AG04450 (cell line): ENCODE results near the gene RPL22L1. TPM values are rescaled to one million over a fixed set of nuclear protein-coding genes. Genes with fewer than 3 reads are reported as not detected.

Experiments
- CTCF ChIA-PET: fragments of 300-600, 350-600 bp; formaldehyde crosslinking; extraction: SDS; loops from one replicate; lab custom pipeline; 2022; ENCODE audit warnings: antibody characterized with exemption, inconsistent platforms; lab: Charles Lee
- POLR2A ChIA-PET: fragments of 350-600 bp; formaldehyde crosslinking; extraction: SDS; loops from one replicate; lab custom pipeline; 2021; ENCODE audit warnings: antibody characterized with exemption, inconsistent platforms; lab: Yijun Ruan, JAX
- DNase-seq: peaks from one replicate; pipeline ENCODE4 v3.0.0-alpha.2; 2011; ENCODE audit warnings: low read depth, low spot score
- H3K27ac ChIP-seq: one replicate; pipeline ENCODE4 v1.5.1; 2012; ENCODE audit warnings: low read depth, low read length, control low read depth
- H3K27me3 ChIP-seq: one replicate; pipeline ENCODE4 v1.6.0; 2012; ENCODE audit warnings: low read length; ENCODE audit not compliant: control insufficient read depth, insufficient read depth
- H3K4me3 ChIP-seq: 2 replicates; pipeline ENCODE4 v1.5.1; 2011; ENCODE audit warnings: mild to moderate bottlenecking, low read depth, low read length, control low read depth
- H3K9me3 ChIP-seq: 2 replicates; pipeline ENCODE4 v1.5.1; 2012; ENCODE audit warnings: low read length; ENCODE audit not compliant: control insufficient read depth, insufficient read depth
- CTCF ChIP-seq: IDR thresholded peaks from 2 replicates; pipeline ENCODE4 v1.5.1; 2011; ENCODE audit warnings: low read depth, low read length, control low read depth, inconsistent platforms
- polyA plus RNA-seq: library from polyadenylated mRNA; depleted of rRNA; stranded (reverse); fragments of >200 nt; gene quantifications from 2 replicates; pipeline ENCODE4 v1.2.3, GENCODE V29; 2011

Gene RPL22L1
- polyA plus RNA-seq, 1 experiment, result 171 TPM

DNA sequence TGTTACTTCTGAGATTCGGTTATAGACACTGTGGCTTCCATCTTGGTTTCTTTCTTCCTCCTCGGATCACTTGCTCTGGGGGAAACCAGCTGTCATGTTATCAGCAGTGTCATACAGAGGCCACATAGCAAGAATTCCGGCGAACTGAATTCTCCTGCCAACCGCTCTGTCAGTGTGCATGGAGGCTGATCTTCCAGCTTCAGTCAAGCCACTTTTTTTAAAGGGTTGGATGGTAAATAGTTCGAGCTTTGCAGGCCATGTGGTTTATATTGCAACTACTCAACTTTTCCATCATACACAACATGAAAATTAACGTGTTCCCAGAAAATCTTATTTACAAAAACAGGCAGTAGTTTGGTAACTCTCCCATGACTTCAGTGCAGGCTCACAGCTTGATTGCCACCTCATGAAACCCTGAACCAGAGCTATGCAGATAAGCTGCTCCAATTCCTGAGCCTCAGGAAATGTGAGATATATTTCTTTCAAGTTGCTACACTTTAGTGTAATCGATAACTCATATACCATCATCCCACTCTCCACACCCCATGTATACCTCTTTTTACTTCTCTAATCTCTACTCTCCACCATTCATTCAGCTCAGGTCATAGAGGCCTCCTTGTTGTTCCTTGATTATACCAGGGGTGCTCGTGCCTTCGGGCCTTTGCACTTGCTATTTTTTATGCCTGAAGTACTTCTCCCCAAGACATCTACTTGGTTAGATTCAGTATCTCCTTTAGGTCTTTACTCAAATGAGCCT, 7.2 kb downstream of the RPL22L1 start:
- Histone ChIP-seq H3K9me3 (no peaks in the 10 kb centered on the region), H3K4me3 (no peak overlapping the region), H3K27me3 (no peaks in the 10 kb centered on the region), H3K27ac (no peak overlapping the region)
- ChIA-PET CTCF (interaction anchor here (1.6 kb wide), 1 partner anchor 449 kb away, joined by 8 read pairs; no protein-coding TSS in a partner anchor), POLR2A (no interaction called here)
- no peak for TF ChIP-seq CTCF
- DNase-seq, result no peak

DNA sequence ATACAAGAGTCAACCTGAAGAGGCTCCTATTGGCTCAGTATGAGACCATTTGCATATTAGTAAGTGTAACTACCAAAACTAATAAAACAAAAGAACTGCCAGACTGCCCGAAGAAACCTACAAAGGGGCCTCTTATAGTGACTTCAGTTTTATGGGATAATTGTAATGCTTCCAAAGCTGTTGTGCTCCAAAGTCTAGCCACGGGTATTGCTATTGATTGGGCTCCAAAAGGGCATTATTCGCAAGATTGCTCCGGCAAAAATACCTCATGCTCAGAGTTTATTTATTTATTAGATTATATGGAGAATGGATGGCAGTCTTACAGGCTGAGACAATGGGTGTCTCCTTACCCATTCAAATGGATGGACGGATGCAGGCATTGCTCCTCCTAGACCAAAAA, 11.4 kb downstream of the RPL22L1 start:
- DNase-seq, result no peak
- TF ChIP-seq CTCF, result no peak
- Histone ChIP-seq H3K9me3 (no peaks in the 10 kb centered on the region), H3K27ac (no peak overlapping the region), H3K27me3 (no peaks in the 10 kb centered on the region), H3K4me3 (no peak overlapping the region)
- ChIA-PET CTCF (no interaction called here), POLR2A (no interaction called here)

DNA sequence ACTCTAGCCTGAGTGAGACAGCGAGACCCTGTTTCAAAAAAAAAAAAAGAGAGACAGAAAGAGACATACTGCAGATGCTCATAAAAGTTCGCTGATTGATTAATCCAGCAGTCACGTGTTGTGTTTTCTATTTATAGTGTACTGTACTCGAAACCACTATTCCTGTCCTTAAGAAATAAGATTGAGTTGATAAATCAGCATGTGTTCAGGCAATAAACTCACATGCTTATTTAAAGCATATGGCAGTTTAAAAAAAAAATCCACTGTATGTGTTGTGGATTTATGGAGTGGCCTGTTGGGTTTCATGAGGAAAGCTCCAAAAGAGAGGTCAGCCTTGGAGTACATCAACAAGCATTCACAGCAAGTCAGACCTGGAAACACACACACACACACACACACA, 17.7 kb downstream of the RPL22L1 start:
- no peaks in the 10 kb centered on the region for H3K9me3 ChIP-seq
- no peak for TF ChIP-seq CTCF
- H3K27me3 ChIP-seq, result no peaks in the 10 kb centered on the region
- ChIA-PET POLR2A (interaction anchor here (0.6 kb wide), 1 partner anchor 418 kb away, joined by 4 read pairs; no protein-coding TSS in a partner anchor), CTCF (interaction anchor here (0.7 to 1.4 kb wide), 3 partner anchors 41 to 439 kb away, joined by 4 to 6 read pairs (median 5); no protein-coding TSS in a partner anchor)
- no peak overlapping the region for H3K4me3 ChIP-seq
- no peak overlapping the region for H3K27ac ChIP-seq
- no peak for DNase-seq

- Histone ChIP-seq H3K27me3 (no peaks in the 10 kb centered on the region), H3K4me3 (no peak overlapping the region), H3K27ac (no peak overlapping the region), H3K9me3 (no peaks in the 10 kb centered on the region)
- no peak for DNase-seq
- POLR2A ChIA-PET, result interaction anchor here (1.0 kb wide), 1 partner anchor 18 kb away, joined by 4 read pairs; no protein-coding TSS in a partner anchor
- CTCF ChIA-PET, result interaction anchor here (0.6 to 3.4 kb wide), 31 partner anchors 8 to 661 kb away, joined by 3 to 58 read pairs (median 4); partner anchors contain the start of genes CLDN11 and SLC7A14
- peak; percentile 50 for TF ChIP-seq CTCF
Measured at GRCh38 chr3:170848292-170848917, 21.6 kb downstream of the RPL22L1 start.

GRCh38 chr3:170844377-170844776, 25.6 kb downstream of the RPL22L1 start:
- Histone ChIP-seq H3K27me3 (no peaks in the 10 kb centered on the region), H3K27ac (no peak overlapping the region), H3K9me3 (no peaks in the 10 kb centered on the region), H3K4me3 (no peak overlapping the region)
- TF ChIP-seq CTCF, result no peak
- no peak for DNase-seq
- POLR2A ChIA-PET, result no interaction called here
- CTCF ChIA-PET, result interaction anchor here (3.9 to 9.6 kb wide), 2 partner anchors 33 to 430 kb away, joined by 21 to 60 read pairs; no protein-coding TSS in a partner anchor
